Tibial artery (tissue), 4 donors: ENCODE results near the gene CDC42BPA.
"Not testable (repeated sequence)": the region's sequence is repeated elsewhere in the genome, so short reads cannot be mapped to it uniquely, and the experiment has no call there.

Experiments
- DNase-seq, 2 donors: peaks; one replicate each; pipeline ENCODE4 v3.0.0-alpha.2; 2019
- H3K27ac ChIP-seq, 2 donors: fragments of 200-600 bp; sonication (generic) in 1 of 2; 1 replicate in 1 of 2; 2 replicates in 1 of 2; pipeline ENCODE4 v1.5.1; 2018 to 2019; ENCODE audit warnings: mild to moderate bottlenecking in 1 of 2
- H3K27me3 ChIP-seq, 2 donors: fragments of 200-600 bp; sonication (generic) in 1 of 2; one replicate each; pipeline versions ENCODE4 v1.5.1 to v1.6.0; 2016 to 2019
- H3K36me3 ChIP-seq, 3 donors: fragments of 200-600 bp; sonication (generic) in 2 of 3; one replicate each; pipeline ENCODE4 v1.5.1; 2016 to 2019; ENCODE audit warnings: mild to moderate bottlenecking in 2 of 3
- H3K4me1 ChIP-seq, 4 donors: fragments of 200-600 bp; sonication (generic) in 2 of 4; 1 replicate in 3 of 4; 2 replicates in 1 of 4; pipeline ENCODE4 v1.5.1; 2016 to 2019
- H3K4me3 ChIP-seq, 2 donors: fragments of 200-600 bp; sonication (generic) in 1 of 2; 1 replicate in 1 of 2; 2 replicates in 1 of 2; pipeline ENCODE4 v1.5.1; 2018 to 2019; ENCODE audit warnings: mild to moderate bottlenecking in 2 of 2
- H3K9me3 ChIP-seq, 3 donors: fragments of 200-600 bp; sonication (generic) in 1 of 3; one replicate each; pipeline ENCODE4 v1.5.1; 2016 to 2019
- intact Hi-C: fragments of 100-400 bp; cut with DNase I; formaldehyde crosslinking; loops from one replicate; pipeline ENCODE4 v1.15.0; 2023; ENCODE audit warnings: low total_unique reads
- TF ChIP-seq, protein P1 (sequence below), 2 experiments: fragments of 200-600 bp in 1 of 2; fragments of 450-650 bp in 1 of 2; IDR thresholded peaks; one replicate each; pipeline ENCODE4 v1.5.1; 2017 to 2019; ENCODE audit warnings: antibody characterized with exemption in 2 of 2, mild to moderate bottlenecking in 1 of 2, moderate library complexity in 1 of 2

The CDC42BPA gene

GRCh38 chr1:227155004-227155403 lies 163.3 kb downstream of the CDC42BPA start:
- H3K9me3 ChIP-seq: no peaks in the 10 kb centered on the region
- TF ChIP-seq, protein P1, sequence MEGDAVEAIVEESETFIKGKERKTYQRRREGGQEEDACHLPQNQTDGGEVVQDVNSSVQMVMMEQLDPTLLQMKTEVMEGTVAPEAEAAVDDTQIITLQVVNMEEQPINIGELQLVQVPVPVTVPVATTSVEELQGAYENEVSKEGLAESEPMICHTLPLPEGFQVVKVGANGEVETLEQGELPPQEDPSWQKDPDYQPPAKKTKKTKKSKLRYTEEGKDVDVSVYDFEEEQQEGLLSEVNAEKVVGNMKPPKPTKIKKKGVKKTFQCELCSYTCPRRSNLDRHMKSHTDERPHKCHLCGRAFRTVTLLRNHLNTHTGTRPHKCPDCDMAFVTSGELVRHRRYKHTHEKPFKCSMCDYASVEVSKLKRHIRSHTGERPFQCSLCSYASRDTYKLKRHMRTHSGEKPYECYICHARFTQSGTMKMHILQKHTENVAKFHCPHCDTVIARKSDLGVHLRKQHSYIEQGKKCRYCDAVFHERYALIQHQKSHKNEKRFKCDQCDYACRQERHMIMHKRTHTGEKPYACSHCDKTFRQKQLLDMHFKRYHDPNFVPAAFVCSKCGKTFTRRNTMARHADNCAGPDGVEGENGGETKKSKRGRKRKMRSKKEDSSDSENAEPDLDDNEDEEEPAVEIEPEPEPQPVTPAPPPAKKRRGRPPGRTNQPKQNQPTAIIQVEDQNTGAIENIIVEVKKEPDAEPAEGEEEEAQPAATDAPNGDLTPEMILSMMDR (IDR thresholded peaks at IDR 0.05): no peak
- H3K4me3 ChIP-seq: no peak overlapping the region
- DNase-seq: no peak
- no peak overlapping the region for H3K27ac ChIP-seq
- no peaks in the 10 kb centered on the region for H3K27me3 ChIP-seq
- H3K4me1 ChIP-seq: no peaks in the 10 kb centered on the region
- H3K36me3 ChIP-seq: peaks cover 6 to 18% (median 17%) of the 10 kb centered on the region in 3 donors
- intact Hi-C loops: no loop called here

- Histone ChIP-seq H3K27me3 (no peaks in the 10 kb centered on the region), H3K27ac (no peak overlapping the region), H3K9me3 (no peaks in the 10 kb centered on the region), H3K4me1 (no peaks in the 10 kb centered on the region), H3K4me3 (no peak overlapping the region), H3K36me3 (no peaks in the 10 kb centered on the region)
- intact Hi-C loops: no loop called here
- DNase-seq: no peak
- TF ChIP-seq, protein P1 (IDR thresholded peaks at IDR 0.05): no peak
Observed at GRCh38 chr1:227152525-227152924, 165.8 kb downstream of the CDC42BPA start.

- no peak for DNase-seq
- no peak overlapping the region for H3K4me3 ChIP-seq
- intact Hi-C loops: loop anchor here (10.0 kb wide), 1 partner anchor 304 kb away; no protein-coding TSS in a partner anchor
- TF ChIP-seq, protein P1 (IDR thresholded peaks at IDR 0.05): no peak
- peaks cover 10 to 48% (median 24%) of the 10 kb centered on the region in 3 donors for H3K36me3 ChIP-seq
- no peak overlapping the region for H3K27ac ChIP-seq
- H3K9me3 ChIP-seq: no peaks in the 10 kb centered on the region
- H3K4me1 ChIP-seq: no peaks in the 10 kb centered on the region
- no peaks in the 10 kb centered on the region for H3K27me3 ChIP-seq
Observed at GRCh38 chr1:227140376-227140775, 177.9 kb downstream of the CDC42BPA start.

DNA sequence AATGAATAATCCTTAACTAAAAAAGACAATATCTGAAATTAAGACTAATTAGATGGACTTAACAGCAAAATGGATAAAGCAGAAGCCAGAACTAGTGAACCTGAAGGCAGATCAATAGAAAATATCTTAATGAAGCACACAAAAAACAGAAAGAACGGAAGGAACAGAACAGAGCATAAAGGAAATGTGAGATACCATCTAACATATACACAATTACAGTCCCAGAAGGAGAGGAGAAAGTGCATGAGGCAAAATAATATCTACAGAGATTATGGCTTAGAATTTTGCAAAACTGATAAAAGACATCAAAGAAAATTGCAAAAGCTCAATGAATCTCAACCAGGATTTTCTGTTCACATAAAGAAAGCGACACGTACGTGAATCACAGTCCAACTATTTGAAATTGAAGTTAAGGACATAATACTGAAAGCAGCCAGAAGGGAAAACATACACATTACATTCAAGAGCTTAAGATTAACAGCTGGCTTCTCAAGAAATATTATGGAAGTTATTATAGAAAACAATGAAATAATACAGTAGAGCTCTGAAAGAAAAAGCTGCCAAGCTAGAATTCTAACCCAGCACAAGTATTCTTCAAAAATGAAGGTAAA lies 182.0 kb downstream of the CDC42BPA start:
- DNase-seq: no peak
- Histone ChIP-seq H3K27ac (no peak overlapping the region), H3K27me3 (no peaks in the 10 kb centered on the region), H3K36me3 (peaks cover 0 to 11% (median 7%) of the 10 kb centered on the region in 3 donors), H3K9me3 (no peaks in the 10 kb centered on the region), H3K4me3 (no peak overlapping the region), H3K4me1 (peaks cover 0 to 8% (median 3%) of the 10 kb centered on the region in 4 donors)
- intact Hi-C loops: no loop called here
- TF ChIP-seq, protein P1 (IDR thresholded peaks at IDR 0.05): no peak

GRCh38 chr1:227134686-227135314 lies 183.5 kb downstream of the CDC42BPA start:
- H3K4me1 ChIP-seq: peaks cover 0 to 8% (median 3%) of the 10 kb centered on the region in 4 donors
- TF ChIP-seq, protein P1 (IDR thresholded peaks at IDR 0.05): no peak
- H3K27me3 ChIP-seq: no peaks in the 10 kb centered on the region
- DNase-seq: no peak
- intact Hi-C loops: no loop called here
- no peaks in the 10 kb centered on the region for H3K9me3 ChIP-seq
- no peak overlapping the region for H3K27ac ChIP-seq
- H3K4me3 ChIP-seq: no peak overlapping the region
- H3K36me3 ChIP-seq: peaks cover 0 to 8% (median 7%) of the 10 kb centered on the region in 3 donors

DNA sequence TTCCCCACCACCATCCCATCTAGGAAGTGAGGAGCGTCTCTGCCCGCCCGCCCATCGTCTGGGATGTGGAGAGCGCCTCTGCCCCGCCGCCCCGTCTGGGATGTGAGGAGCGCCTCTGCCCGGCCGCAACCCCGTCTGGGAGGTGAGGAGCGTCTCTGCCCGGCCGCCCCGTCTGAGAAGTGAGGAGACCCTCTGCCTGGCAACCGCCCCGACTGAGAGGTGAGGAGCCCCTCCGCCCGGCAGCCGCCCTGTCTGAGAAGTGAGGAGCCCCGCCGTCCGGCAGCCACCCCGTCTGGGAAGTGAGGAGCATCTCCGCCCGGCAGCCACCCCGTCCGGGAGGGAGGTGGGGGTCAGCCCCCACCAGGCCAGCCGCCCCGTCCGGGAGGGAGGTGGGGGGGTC lies 185.6 kb downstream of the CDC42BPA start:
- DNase-seq, H3K27ac ChIP-seq, H3K4me1 ChIP-seq, intact Hi-C loops, H3K9me3 ChIP-seq, H3K4me3 ChIP-seq, H3K27me3 ChIP-seq: not testable (repeated sequence)
- H3K36me3 ChIP-seq: peaks cover 0 to 13% (median 0%) of the 10 kb centered on the region in 3 donors
